GM12878 (cell line): Measurements from ENCODE around the gene WNT5B. TPM values are rescaled to one million over a fixed set of nuclear protein-coding genes. Genes with fewer than 3 reads are reported as not detected.

ENCODE experiments used
- ATAC-seq: fragments of 200-7000 bp; cut with Tn5 transposase; 3 replicates; pipeline ENCODE4 v1.9.1; 2020; ENCODE audit warnings: mild to moderate bottlenecking, moderate library complexity
- BruUV-seq: library from RNA; stranded (reverse); fragments of 400-500 nt; replicated peaks from 2 replicates; lab custom pipeline; 2021; lab: Mats Ljungman, UMichigan
- CTCF ChIA-PET: fragments of 300-600 bp; sonication (Branson Sonifier 250); formaldehyde crosslinking; extraction: SDS; loops from one replicate; lab custom pipeline; 2021; ENCODE audit warnings: inconsistent platforms; lab: Yijun Ruan, JAX
- POLR2A ChIA-PET: fragments of 350-600 bp; formaldehyde crosslinking; extraction: SDS; loops from one replicate; lab custom pipeline; 2021; ENCODE audit warnings: inconsistent platforms; lab: Charles Lee
- RAD21 ChIA-PET: fragments of 300-600 bp; sonication (Branson Sonifier 250); formaldehyde crosslinking; loops from one replicate; lab custom pipeline; 2023; ENCODE audit warnings: antibody characterized with exemption; ENCODE audit not compliant: unreplicated experiment; lab: Charles Lee
- SMC1A ChIA-PET: fragments of 300-600 bp; sonication (Branson Sonifier 250); formaldehyde crosslinking; loops from one replicate; lab custom pipeline; 2023; ENCODE audit not compliant: unreplicated experiment, uncharacterized antibody; lab: Charles Lee
- DNase-seq: peaks from one replicate; pipeline ENCODE4 v3.0.0-alpha.2; 2011; ENCODE audit warnings: low read depth, low spot score
- FAIRE-seq: peaks from 3 replicates; lab custom pipeline; 2011; peaks lifted over from hg19 to GRCh38; lab: Jason Lieb, UNC
- H2AFZ ChIP-seq: 2 replicates; pipeline ENCODE4 v1.6.0; 2011; ENCODE audit warnings: low read depth, low read length, control low read depth; ENCODE audit not compliant: control insufficient read depth
- H3K27ac ChIP-seq: 2 replicates; pipeline ENCODE4 v1.5.1; 2011; ENCODE audit warnings: control low read depth; ENCODE audit not compliant: control insufficient read depth, insufficient read depth
- H3K27me3 ChIP-seq, 2 experiments: replicated peaks in 1 of 2; 2 replicates each; pipeline versions ENCODE4 v1.6.0 to v1.6.1; 2011; ENCODE audit warnings: low read length in 1 of 2; ENCODE audit not compliant: control insufficient read depth in 2 of 2, insufficient read depth in 2 of 2
- H3K36me3 ChIP-seq, 2 experiments: 2 replicates each; pipeline ENCODE4 v1.5.1; 2011; ENCODE audit warnings: low read length in 1 of 2; ENCODE audit not compliant: control insufficient read depth in 2 of 2, insufficient read depth in 2 of 2
- H3K4me1 ChIP-seq: 2 replicates; pipeline ENCODE4 v1.6.1; 2011; ENCODE audit warnings: mild to moderate bottlenecking, low read length, moderate library complexity, mixed read lengths; ENCODE audit not compliant: control insufficient read depth, insufficient read depth
- H3K4me2 ChIP-seq: 2 replicates; pipeline ENCODE4 v1.6.0; 2011; ENCODE audit warnings: control low read depth; ENCODE audit not compliant: control insufficient read depth, insufficient read depth
- H3K4me3 ChIP-seq: fragments of 200-600 bp; sonication (generic); 2 replicates; pipeline ENCODE4 v1.5.1; 2016
- H3K79me2 ChIP-seq: 2 replicates; pipeline ENCODE4 v1.6.0; 2011; ENCODE audit warnings: low read length; ENCODE audit not compliant: control insufficient read depth, insufficient read depth
- H3K9ac ChIP-seq: 2 replicates; pipeline ENCODE4 v1.8.0; 2011; ENCODE audit warnings: low read length, control low read depth, mixed read lengths; ENCODE audit not compliant: control insufficient read depth, insufficient read depth
- H3K9me3 ChIP-seq: replicated peaks from 3 replicates; pipeline ENCODE4 v1.5.1; 2011; ENCODE audit warnings: mild to moderate bottlenecking, low read length; ENCODE audit not compliant: control insufficient read depth, insufficient read depth
- H4K20me1 ChIP-seq: 2 replicates; pipeline ENCODE4 v1.6.0; 2011; ENCODE audit not compliant: control insufficient read depth, insufficient read depth
- CHD2 ChIP-seq: IDR thresholded peaks from 2 replicates; pipeline ENCODE4 v1.6.1; 2011; ENCODE audit warnings: low read depth, low read length, improper control_type of control experiment, borderline replicate concordance
- CHD4 ChIP-seq: fragments of 200-600 bp; sonication (generic); IDR thresholded peaks from 2 replicates; pipeline ENCODE4 v1.6.1; 2016; ENCODE audit warnings: mild to moderate bottlenecking
- HDGF ChIP-seq: fragments of 450-650 bp; IDR thresholded peaks from 2 replicates; pipeline ENCODE4 v1.6.1; 2016; ENCODE audit warnings: antibody characterized with exemption
- LARP7 ChIP-seq: fragments of 450-650 bp; IDR thresholded peaks from 2 replicates; pipeline ENCODE4 v1.6.1; 2017; ENCODE audit warnings: mild to moderate bottlenecking
- NR2F1 ChIP-seq: fragments of 450-650 bp; conservative IDR thresholded peaks from 2 replicates; pipeline ENCODE4 v1.6.1; 2017; ENCODE audit warnings: mild to moderate bottlenecking
- POLR2A ChIP-seq: IDR thresholded peaks from 2 replicates; pipeline ENCODE4 v1.6.1; 2011; ENCODE audit warnings: low read depth, mild to moderate bottlenecking, low read length
- POU2F2 ChIP-seq: IDR thresholded peaks from 3 replicates; pipeline ENCODE4 v1.6.1; 2011; ENCODE audit warnings: low read depth, mild to moderate bottlenecking, low read length, borderline replicate concordance
- RUNX3 ChIP-seq: IDR thresholded peaks from 2 replicates; pipeline ENCODE4 v1.6.1; 2012; ENCODE audit warnings: low read length, inconsistent platforms
- SIN3A ChIP-seq: IDR thresholded peaks from 2 replicates; pipeline ENCODE4 v1.6.1; 2012; ENCODE audit warnings: low read depth, low read length, improper control_type of control experiment
- TCF12 ChIP-seq: IDR thresholded peaks from 2 replicates; pipeline ENCODE4 v1.6.1; 2011; ENCODE audit warnings: low read depth, mild to moderate bottlenecking, low read length
- TCF3 ChIP-seq: IDR thresholded peaks from 2 replicates; pipeline ENCODE4 v1.6.1; 2012; ENCODE audit warnings: low read depth, mild to moderate bottlenecking, low read length, borderline replicate concordance; ENCODE audit not compliant: insufficient read depth
- WGBS: methylation state at CpG from one replicate; pipeline ENCODE4 v1.1.6; 2016; ENCODE audit warnings: low lambda C conversion rate; ENCODE audit not compliant: insufficient replicate concordance, insufficient coverage; ENCODE audit errors: missing lambda C conversion rate; 5-methylcytosine and 5-hydroxymethylcytosine counted together
- in situ Hi-C: fragments of 300-500 bp; cut with MboI; formaldehyde crosslinking; loops from 9 replicates; pipeline ENCODE4 v1.14.3; 2018; ENCODE audit warnings: mixed read lengths
- intact Hi-C: fragments of 100-400 bp; cut with micrococcal nuclease; formaldehyde crosslinking; loops from one replicate; pipeline ENCODE4 v1.14.2; 2022; ENCODE audit not compliant: unreplicated experiment
- polyA plus RNA-seq, 11 experiments: library from polyadenylated mRNA; depleted of rRNA in 4 of 11; unstranded in 6 of 11; stranded (reverse) in 5 of 11; fragments of >200 nt; fragmentation: Nextera tagmentation in 4 of 11; fragmentation: Illumina TruSeq in 1 of 11; extraction: Ambion mirVana in 4 of 11; extraction: Trizol in 1 of 11; gene quantifications; 1 replicate in 1 of 11; 2 replicates in 10 of 11; pipeline versions ENCODE4 v1.2.1 to v1.2.3, GENCODE V29; 2011 to 2016; ENCODE audit warnings: inconsistent platforms in 2 of 11, missing spikeins in 2 of 11, low read depth in 1 of 11
- total RNA-seq, 4 experiments: library from RNA; depleted of rRNA in 3 of 4; stranded (reverse); fragments of >200 nt in 3 of 4; fragmentation: Illumina TruSeq in 1 of 4; extraction: Trizol in 1 of 4; gene quantifications; 2 replicates each; pipeline versions ENCODE4 v1.2.1 to v1.2.3, GENCODE V29; 2013 to 2021
- TF ChIP-seq, protein P1 (sequence below): IDR thresholded peaks from 2 replicates; pipeline ENCODE4 v1.6.1; 2011; ENCODE audit warnings: borderline replicate concordance, low read depth, mild to moderate bottlenecking, moderate library complexity, low read length; ENCODE audit not compliant: insufficient read depth, poor library complexity, severe bottlenecking
- TF ChIP-seq, protein P2 (sequence below): fragments of 450-650 bp; conservative IDR thresholded peaks from 2 replicates; pipeline ENCODE4 v1.6.1; 2017; ENCODE audit warnings: mild to moderate bottlenecking, moderate library complexity
- TF ChIP-seq, protein P3 (sequence below): IDR thresholded peaks from 2 replicates; pipeline ENCODE4 v1.6.1; 2012; ENCODE audit warnings: low read depth, low read length, improper control_type of control experiment
- TF ChIP-seq, protein P4 (sequence below): fragments of 450-650 bp; formaldehyde crosslinking; IDR thresholded peaks from 2 replicates; pipeline ENCODE4 v1.5.0; 2022; ENCODE audit warnings: mild to moderate bottlenecking, missing genetic modification characterization

Gene WNT5B
- total and polyA plus RNA-seq, 10 of the 15 experiments (the other 5 are each of a cell fraction or from before 2014, with no cell fraction given), result 0.45 to 18.3 (median 5.4) TPM

DNA sequence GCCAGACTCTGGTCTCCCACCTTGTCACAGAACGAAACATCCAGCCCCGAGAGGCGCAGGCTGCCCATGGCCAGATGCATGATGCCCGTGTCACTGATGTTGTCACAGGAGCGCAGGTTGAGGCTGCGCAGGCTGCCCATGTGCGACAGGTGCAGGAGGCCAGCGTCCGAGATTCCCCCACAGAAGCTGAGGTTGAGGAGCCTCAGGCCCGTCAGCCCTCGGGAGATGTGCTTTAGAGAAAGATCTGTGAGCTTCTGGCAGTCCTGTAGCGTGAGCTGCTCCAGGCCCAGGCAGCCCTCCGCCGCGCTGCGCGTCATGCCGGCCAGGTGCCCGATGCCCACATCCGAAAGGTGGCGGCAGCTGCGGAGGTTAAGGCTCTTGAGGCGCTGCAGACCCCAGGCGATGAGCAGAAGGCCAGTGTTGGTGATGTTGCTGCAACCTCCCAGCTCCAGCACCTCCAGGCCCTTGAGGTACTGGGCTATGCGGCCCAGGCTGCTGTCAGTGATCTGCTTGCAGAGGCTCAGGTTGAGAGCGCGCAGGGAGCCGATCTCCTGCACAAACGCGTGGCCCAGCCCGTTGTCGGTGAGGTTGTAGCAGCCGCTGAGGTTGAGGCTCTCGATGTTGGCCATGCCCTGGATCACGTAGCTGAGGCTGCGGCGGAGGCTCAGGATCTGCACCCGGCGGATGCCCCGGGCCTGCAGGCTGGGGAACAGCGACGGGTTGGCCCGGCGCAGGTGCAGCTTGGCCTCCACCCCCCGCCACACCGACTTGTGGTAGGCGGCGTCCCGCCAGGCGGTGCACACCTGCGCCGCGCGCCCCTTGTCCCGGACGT is 35.6 kb upstream of the WNT5B start:
- Histone ChIP-seq H3K4me2 (peak overlapping the region; percentile 76), H3K27ac (peak overlapping the region; percentile 22; the same call in 1 of the 2 replicates), H3K4me3 (peak overlapping the region; percentile 97), H3K36me3 (no peaks in the 10 kb centered on the region), H3K27me3 (no peaks in the 10 kb centered on the region), H3K9me3 (no peaks in the 10 kb centered on the region), H2AFZ (peak overlapping the region; percentile 37), H4K20me1 (no peaks in the 10 kb centered on the region), H3K79me2 (peaks cover 49% of the 10 kb centered on the region), H3K4me1 (peaks cover 16% of the 10 kb centered on the region), H3K9ac (peak overlapping the region; percentile 27)
- ChIA-PET POLR2A (interaction anchor here (0.5 to 3.0 kb wide), 9 partner anchors 9 to 1278 kb away, joined by 3 to 23 read pairs (median 5); no protein-coding TSS in a partner anchor), CTCF (interaction anchor here (1.1 to 6.9 kb wide), 11 partner anchors 8 to 475 kb away, joined by 3 to 38 read pairs (median 6); no protein-coding TSS in a partner anchor), RAD21 (interaction anchor here (0.8 to 3.2 kb wide), 14 partner anchors 9 to 644 kb away, joined by 3 to 30 read pairs (median 4); partner anchors contain the start of gene RAD52), SMC1A (interaction anchor here (1.1 to 3.1 kb wide), 9 partner anchors 9 to 488 kb away, joined by 3 to 20 read pairs (median 7); no protein-coding TSS in a partner anchor)
- intact Hi-C loops, result no loop called here
- 3% methylated on average over 56 of the region's 56 CpGs for WGBS
- peak; percentile 29 for ATAC-seq
- in situ Hi-C loops, result no loop called here
- BruUV-seq, result TSS peak; percentile 49
- DNase-seq, result no peak
- FAIRE-seq, result no peak
- TF ChIP-seq, protein P1, sequence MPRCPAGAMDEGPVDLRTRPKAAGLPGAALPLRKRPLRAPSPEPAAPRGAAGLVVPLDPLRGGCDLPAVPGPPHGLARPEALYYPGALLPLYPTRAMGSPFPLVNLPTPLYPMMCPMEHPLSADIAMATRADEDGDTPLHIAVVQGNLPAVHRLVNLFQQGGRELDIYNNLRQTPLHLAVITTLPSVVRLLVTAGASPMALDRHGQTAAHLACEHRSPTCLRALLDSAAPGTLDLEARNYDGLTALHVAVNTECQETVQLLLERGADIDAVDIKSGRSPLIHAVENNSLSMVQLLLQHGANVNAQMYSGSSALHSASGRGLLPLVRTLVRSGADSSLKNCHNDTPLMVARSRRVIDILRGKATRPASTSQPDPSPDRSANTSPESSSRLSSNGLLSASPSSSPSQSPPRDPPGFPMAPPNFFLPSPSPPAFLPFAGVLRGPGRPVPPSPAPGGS, result peak; percentile 28
- TF ChIP-seq POLR2A, result peak; percentile 51
- TF ChIP-seq, protein P2, sequence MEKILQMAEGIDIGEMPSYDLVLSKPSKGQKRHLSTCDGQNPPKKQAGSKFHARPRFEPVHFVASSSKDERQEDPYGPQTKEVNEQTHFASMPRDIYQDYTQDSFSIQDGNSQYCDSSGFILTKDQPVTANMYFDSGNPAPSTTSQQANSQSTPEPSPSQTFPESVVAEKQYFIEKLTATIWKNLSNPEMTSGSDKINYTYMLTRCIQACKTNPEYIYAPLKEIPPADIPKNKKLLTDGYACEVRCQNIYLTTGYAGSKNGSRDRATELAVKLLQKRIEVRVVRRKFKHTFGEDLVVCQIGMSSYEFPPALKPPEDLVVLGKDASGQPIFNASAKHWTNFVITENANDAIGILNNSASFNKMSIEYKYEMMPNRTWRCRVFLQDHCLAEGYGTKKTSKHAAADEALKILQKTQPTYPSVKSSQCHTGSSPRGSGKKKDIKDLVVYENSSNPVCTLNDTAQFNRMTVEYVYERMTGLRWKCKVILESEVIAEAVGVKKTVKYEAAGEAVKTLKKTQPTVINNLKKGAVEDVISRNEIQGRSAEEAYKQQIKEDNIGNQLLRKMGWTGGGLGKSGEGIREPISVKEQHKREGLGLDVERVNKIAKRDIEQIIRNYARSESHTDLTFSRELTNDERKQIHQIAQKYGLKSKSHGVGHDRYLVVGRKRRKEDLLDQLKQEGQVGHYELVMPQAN, result peak; percentile 61; the same call in 1 of the 2 replicates
- TF ChIP-seq POU2F2, result no peak
- TF ChIP-seq, protein P3, sequence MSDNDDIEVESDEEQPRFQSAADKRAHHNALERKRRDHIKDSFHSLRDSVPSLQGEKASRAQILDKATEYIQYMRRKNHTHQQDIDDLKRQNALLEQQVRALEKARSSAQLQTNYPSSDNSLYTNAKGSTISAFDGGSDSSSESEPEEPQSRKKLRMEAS, result 0 out of 2 replicates have a peak, but pooled peaks have one; percentile 15
- TF ChIP-seq, protein P4, sequence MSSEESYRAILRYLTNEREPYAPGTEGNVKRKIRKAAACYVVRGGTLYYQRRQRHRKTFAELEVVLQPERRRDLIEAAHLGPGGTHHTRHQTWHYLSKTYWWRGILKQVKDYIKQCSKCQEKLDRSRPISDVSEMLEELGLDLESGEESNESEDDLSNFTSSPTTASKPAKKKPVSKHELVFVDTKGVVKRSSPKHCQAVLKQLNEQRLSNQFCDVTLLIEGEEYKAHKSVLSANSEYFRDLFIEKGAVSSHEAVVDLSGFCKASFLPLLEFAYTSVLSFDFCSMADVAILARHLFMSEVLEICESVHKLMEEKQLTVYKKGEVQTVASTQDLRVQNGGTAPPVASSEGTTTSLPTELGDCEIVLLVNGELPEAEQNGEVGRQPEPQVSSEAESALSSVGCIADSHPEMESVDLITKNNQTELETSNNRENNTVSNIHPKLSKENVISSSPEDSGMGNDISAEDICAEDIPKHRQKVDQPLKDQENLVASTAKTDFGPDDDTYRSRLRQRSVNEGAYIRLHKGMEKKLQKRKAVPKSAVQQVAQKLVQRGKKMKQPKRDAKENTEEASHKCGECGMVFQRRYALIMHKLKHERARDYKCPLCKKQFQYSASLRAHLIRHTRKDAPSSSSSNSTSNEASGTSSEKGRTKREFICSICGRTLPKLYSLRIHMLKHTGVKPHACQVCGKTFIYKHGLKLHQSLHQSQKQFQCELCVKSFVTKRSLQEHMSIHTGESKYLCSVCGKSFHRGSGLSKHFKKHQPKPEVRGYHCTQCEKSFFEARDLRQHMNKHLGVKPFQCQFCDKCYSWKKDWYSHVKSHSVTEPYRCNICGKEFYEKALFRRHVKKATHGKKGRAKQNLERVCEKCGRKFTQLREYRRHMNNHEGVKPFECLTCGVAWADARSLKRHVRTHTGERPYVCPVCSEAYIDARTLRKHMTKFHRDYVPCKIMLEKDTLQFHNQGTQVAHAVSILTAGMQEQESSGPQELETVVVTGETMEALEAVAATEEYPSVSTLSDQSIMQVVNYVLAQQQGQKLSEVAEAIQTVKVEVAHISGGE, result 0 out of 2 replicates have a peak, but pooled peaks have one; percentile 15
- no peak for TF ChIP-seq CHD4
- TF ChIP-seq TCF3, result peak; percentile 63; the same call in 1 of the 2 replicates
- 0 out of 2 replicates have a peak, but pooled peaks have one; percentile 37 for TF ChIP-seq HDGF
- TF ChIP-seq CHD2, result peak; percentile 10; the same call in 1 of the 2 replicates
- peak; percentile 16; the same call in 1 of the 2 replicates for TF ChIP-seq RUNX3
- TF ChIP-seq LARP7, result 0 out of 2 replicates have a peak, but pooled peaks have one; percentile 36
- 0 out of 2 replicates have a peak, but pooled peaks have one; percentile 30 for TF ChIP-seq SIN3A
- 0 out of 2 replicates have a peak, but pooled peaks have one; percentile 19 for TF ChIP-seq NR2F1
- TF ChIP-seq TCF12, result 0 out of 2 replicates have a peak, but pooled peaks have one; percentile 24
